Spleen (tissue), 11 donors: ENCODE measurements around the gene PTPRN2. TPM values are rescaled to one million over a fixed set of nuclear protein-coding genes. Genes with fewer than 3 reads are reported as not detected.

ENCODE experiments used
- DNase-seq: peaks from one replicate; pipeline ENCODE4 v3.0.0-alpha.2; 2020
- H3K27ac ChIP-seq, 8 donors: fragments of 200-600 bp; sonication (generic) in 7 of 8; 1 replicate in 4 of 8; 2 replicates in 4 of 8; pipeline versions ENCODE4 v1.5.0 to v1.8.0; 2016 to 2021; ENCODE audit warnings: inconsistent platforms in 4 of 8, mild to moderate bottlenecking in 4 of 8, moderate library complexity in 1 of 8
- H3K27me3 ChIP-seq, 7 donors: fragments of 200-600 bp; sonication (generic) in 6 of 7; replicated peaks in 1 of 7; 1 replicate in 4 of 7; 2 replicates in 3 of 7; pipeline versions ENCODE4 v1.5.0 to v1.8.0; 2016 to 2021; ENCODE audit warnings: inconsistent platforms in 3 of 7, mild to moderate bottlenecking in 1 of 7
- H3K36me3 ChIP-seq, 6 donors: fragments of 200-600 bp; sonication (generic) in 5 of 6; 1 replicate in 4 of 6; 2 replicates in 2 of 6; pipeline versions ENCODE4 v1.5.0 to v1.8.0; 2016 to 2021; ENCODE audit warnings: inconsistent platforms in 2 of 6
- H3K4me1 ChIP-seq, 6 donors: fragments of 200-600 bp; sonication (generic) in 5 of 6; 1 replicate in 3 of 6; 2 replicates in 3 of 6; pipeline versions ENCODE4 v1.5.0 to v1.8.0; 2016 to 2021; ENCODE audit warnings: inconsistent platforms in 3 of 6
- H3K4me3 ChIP-seq, 8 donors: fragments of 200-600 bp; sonication (generic) in 7 of 8; 1 replicate in 4 of 8; 2 replicates in 4 of 8; pipeline versions ENCODE4 v1.5.0 to v1.8.0; 2016 to 2021; ENCODE audit warnings: inconsistent platforms in 4 of 8, mild to moderate bottlenecking in 4 of 8, moderate library complexity in 2 of 8
- H3K9me3 ChIP-seq, 8 donors: fragments of 200-600 bp; sonication (generic) in 7 of 8; 1 replicate in 4 of 8; 2 replicates in 4 of 8; pipeline versions ENCODE4 v1.5.0 to v1.8.0; 2016 to 2021; ENCODE audit warnings: inconsistent platforms in 4 of 8
- CTCF ChIP-seq, 11 experiments: fragments of 200-600 bp in 7 of 11; fragments of 450-650 bp in 4 of 11; sonication (generic) in 4 of 11; IDR thresholded peaks in 8 of 11; conservative IDR thresholded peaks in 3 of 11; 1 replicate in 7 of 11; 2 replicates in 4 of 11; pipeline versions ENCODE4 v1.4.0 to v1.8.0; 2016 to 2021; ENCODE audit warnings: antibody characterized with exemption in 11 of 11, inconsistent platforms in 4 of 11, mild to moderate bottlenecking in 1 of 11
- POLR2A ChIP-seq, 3 donors: fragments of 450-650 bp; IDR thresholded peaks; one replicate each; pipeline ENCODE4 v1.5.1; 2017; ENCODE audit warnings: antibody characterized with exemption in 3 of 3, mild to moderate bottlenecking in 1 of 3
- POLR2AphosphoS5 ChIP-seq, 3 donors: sonication (generic); formaldehyde crosslinking; IDR thresholded peaks; one replicate each; pipeline ENCODE4 v1.5.1; 2017; ENCODE audit warnings: antibody characterized with exemption in 3 of 3
- WGBS, 5 donors: extraction: QIAGEN DNeasy Blood & Tissue Kit in 3 of 5; methylation state at CpG; one replicate each; pipeline versions ENCODE4 v1.1.5 to v1.1.7; 2013 to 2018; 5-methylcytosine and 5-hydroxymethylcytosine counted together
- intact Hi-C: fragments of 100-400 bp; cut with DNase I; formaldehyde crosslinking; loops from one replicate; pipeline ENCODE4 v1.15.0; 2023; ENCODE audit warnings: low total_unique reads
- polyA plus RNA-seq, 3 donors: library from polyadenylated mRNA; stranded (reverse); fragments of 200-250 nt; gene quantifications; one replicate each; pipeline ENCODE4 v1.2.1, GENCODE V29; 2013
- total RNA-seq, 7 donors: library from RNA; depleted of rRNA in 3 of 7; stranded (reverse); fragments of >200 nt in 3 of 7; fragmentation: NEBNext Ultra II Directional in 4 of 7; extraction: Animal tissue kit (Norgen Biotek cat#: 25700) in 4 of 7; gene quantifications; one replicate each; pipeline versions ENCODE4 v1.1.0 to v1.2.1, GENCODE V29; 2016 to 2021
- donor health status: healthy with polysubstance abuse.
- donor health status: DM: no; HTN: no; CAD: no; lungs with moderate emphysema.
- donor health status: DM: no; HTN: no; CAD: no.
- donor health status: Bipolar disorder and iron deficiency.
- donor health status: healthy.
- donor health status: DM: no; HTN: no; CAD: no.
- donor health status: DM: yes; HTN: yes; CAD: no.

PTPRN2 gene
- total and polyA plus RNA-seq, 10 donors = 7.0 to 22.8 (median 16.8) TPM

- peak; percentile 71 for DNase-seq
- intact Hi-C loops = no loop called here
- TF ChIP-seq CTCF (IDR thresholded peaks at IDR 0.05 in 8 of 11, conservative IDR thresholded peaks at IDR 0.05 in 3 of 11) (no peak), POLR2A (IDR thresholded peaks at IDR 0.05) (no peak), POLR2AphosphoS5 (IDR thresholded peaks at IDR 0.05) (no peak)
- 69 to 84% (median 82%) methylated on average over 23 to 28 of the region's 28 CpGs for WGBS, 5 donors
- Histone ChIP-seq H3K4me3 (no peak overlapping the region), H3K36me3 (no peaks in the 10 kb centered on the region), H3K27ac (no peak overlapping the region), H3K27me3 (peaks cover 0 to 7% (median 0%) of the 10 kb centered on the region in 7 donors), H3K9me3 (peaks cover 0 to 23% (median 19%) of the 10 kb centered on the region in 8 donors), H3K4me1 (no peaks in the 10 kb centered on the region)
Measured at GRCh38 chr7:158395780-158396278, 191.8 kb downstream of the PTPRN2 start.

GRCh38 chr7:158395349-158395748 lies 192.3 kb downstream of the PTPRN2 start:
- DNase-seq = no peak
- intact Hi-C loops = no loop called here
- TF ChIP-seq POLR2A (IDR thresholded peaks at IDR 0.05) (no peak), POLR2AphosphoS5 (IDR thresholded peaks at IDR 0.05) (no peak), CTCF (IDR thresholded peaks at IDR 0.05 in 8 of 11, conservative IDR thresholded peaks at IDR 0.05 in 3 of 11) (no peak)
- H3K27ac ChIP-seq = no peak overlapping the region
- no peak overlapping the region for H3K4me3 ChIP-seq
- peaks cover 0 to 23% (median 19%) of the 10 kb centered on the region in 8 donors for H3K9me3 ChIP-seq
- H3K4me1 ChIP-seq = no peaks in the 10 kb centered on the region
- peaks cover 0 to 10% (median 0%) of the 10 kb centered on the region in 7 donors for H3K27me3 ChIP-seq
- H3K36me3 ChIP-seq = no peaks in the 10 kb centered on the region
- WGBS, 5 donors = 86 to 97% (median 92%) methylated on average over 11 to 43 of the region's 46 CpGs

- Histone ChIP-seq H3K4me3 (no peak overlapping the region), H3K9me3 (peaks cover 0 to 21% (median 19%) of the 10 kb centered on the region in 8 donors), H3K36me3 (no peaks in the 10 kb centered on the region), H3K27ac (no peak overlapping the region), H3K27me3 (peaks cover 0 to 11% (median 0%) of the 10 kb centered on the region in 7 donors), H3K4me1 (no peaks in the 10 kb centered on the region)
- DNase-seq = peak; percentile 81
- 22 to 35% (median 27%) methylated on average over 21 to 25 of the region's 25 CpGs for WGBS, 5 donors
- TF ChIP-seq CTCF (IDR thresholded peaks at IDR 0.05 in 8 of 11, conservative IDR thresholded peaks at IDR 0.05 in 3 of 11) = peak; percentile 40 to 79 (median 59)
- TF ChIP-seq POLR2A (IDR thresholded peaks at IDR 0.05) = no peak
- intact Hi-C loops = no loop called here
Measured at GRCh38 chr7:158394936-158395335, 192.7 kb downstream of the PTPRN2 start.

GRCh38 chr7:158393926-158394625 lies 193.5 kb downstream of the PTPRN2 start:
- Histone ChIP-seq H3K27ac (no peak overlapping the region), H3K4me1 (no peaks in the 10 kb centered on the region), H3K4me3 (no peak overlapping the region), H3K36me3 (no peaks in the 10 kb centered on the region), H3K27me3 (peaks cover 0 to 11% (median 0%) of the 10 kb centered on the region in 7 donors), H3K9me3 (peaks cover 0 to 13% (median 11%) of the 10 kb centered on the region in 8 donors)
- intact Hi-C loops = no loop called here
- TF ChIP-seq CTCF (IDR thresholded peaks at IDR 0.05 in 8 of 11, conservative IDR thresholded peaks at IDR 0.05 in 3 of 11) = no peak
- WGBS, 5 donors = 77 to 88% (median 84%) methylated on average over 16 of the region's 16 CpGs
- peak; percentile 71 for DNase-seq
